IMR-90 (cell line): Measurements from ENCODE around the gene OXSR1.

Experiments used
- CEBPB ChIP-seq: IDR thresholded peaks from 2 replicates; pipeline ENCODE4 v1.6.1; 2012; ENCODE audit warnings: low read depth, low read length, improper control_type of control experiment
- CHD1 ChIP-seq: IDR thresholded peaks from 2 replicates; pipeline ENCODE4 v1.6.1; 2012; ENCODE audit warnings: low read depth, low read length, improper control_type of control experiment
- CTCF ChIP-seq: conservative IDR thresholded peaks from 2 replicates; pipeline ENCODE4 v1.5.1; 2012; ENCODE audit warnings: mild to moderate bottlenecking, low read depth, low read length, improper control_type of control experiment
- ELK1 ChIP-seq: fragments of 150-350 bp; IDR thresholded peaks from 2 replicates; pipeline ENCODE4 v1.6.1; 2016; ENCODE audit warnings: low read depth, mild to moderate bottlenecking, low read length, moderate library complexity, borderline replicate concordance
- FOS ChIP-seq: fragments of 150-350 bp; IDR thresholded peaks from 2 replicates; pipeline ENCODE4 v1.6.1; 2016; ENCODE audit warnings: low read depth, low read length
- MAFK ChIP-seq: IDR thresholded peaks from 2 replicates; pipeline ENCODE4 v1.6.1; 2012; ENCODE audit warnings: low read depth, low read length, improper control_type of control experiment
- MXI1 ChIP-seq: IDR thresholded peaks from 2 replicates; pipeline ENCODE4 v1.6.1; 2012; ENCODE audit warnings: low read depth, mild to moderate bottlenecking, low read length, moderate library complexity, borderline replicate concordance
- POLR2A ChIP-seq: IDR thresholded peaks from 2 replicates; pipeline ENCODE4 v1.6.1; 2012; ENCODE audit warnings: mild to moderate bottlenecking, low read depth, low read length
- RAD21 ChIP-seq: IDR thresholded peaks from 2 replicates; pipeline ENCODE4 v1.6.1; 2012; ENCODE audit warnings: low read length, improper control_type of control experiment
- RFX5 ChIP-seq: IDR thresholded peaks from 2 replicates; pipeline ENCODE4 v1.8.0; 2012; ENCODE audit warnings: low read depth, mild to moderate bottlenecking, low read length, moderate library complexity
- USF2 ChIP-seq: fragments of 150-350 bp; IDR thresholded peaks from 2 replicates; pipeline ENCODE4 v1.6.1; 2017; ENCODE audit warnings: mild to moderate bottlenecking, antibody characterized with exemption, low read length, low read depth

GRCh38 chr3:38167591-38167990 lies 2.3 kb downstream of the OXSR1 start:
- no peak for TF ChIP-seq CTCF
- no peak for TF ChIP-seq POLR2A
- TF ChIP-seq FOS: no peak
- no peak for TF ChIP-seq MAFK
- no peak for TF ChIP-seq RAD21
- no peak for TF ChIP-seq CEBPB
- no peak for TF ChIP-seq ELK1
- no peak for TF ChIP-seq MXI1
- no peak for TF ChIP-seq RFX5
- TF ChIP-seq CHD1: no peak
- no peak for TF ChIP-seq USF2
